Activated T-cell treated with anti-CD3 and anti-CD28 coated beads, Interleukin-2, amount 50 U/mL, for 4 hours (primary cell): ENCODE results near the gene IL17RD. TPM values are rescaled to one million over a fixed set of nuclear protein-coding genes. Genes with fewer than 3 reads are reported as not detected.

Source experiments
- ATAC-seq, 2 donors: fragments of 200-7000 bp; cut with Tn5 transposase; one replicate each; pipeline ENCODE4 v1.10.0; 2021
- DNase-seq: peaks from one replicate; pipeline ENCODE4 v3.0.0-alpha.2; 2020
- H3K27me3 Mint-ChIP-seq: one replicate; pipeline ENCODE4 v1.8.0; 2021; ENCODE audit warnings: low read depth, mixed read lengths
- H3K36me3 Mint-ChIP-seq: one replicate; pipeline ENCODE4 v1.8.0; 2022; ENCODE audit warnings: mixed read lengths; ENCODE audit not compliant: insufficient read depth
- H3K4me1 Mint-ChIP-seq: one replicate; pipeline ENCODE4 v1.8.0; 2021; ENCODE audit warnings: low read depth, mixed read lengths
- H3K4me3 Mint-ChIP-seq: one replicate; pipeline ENCODE4 v1.8.0; 2021; ENCODE audit warnings: mild to moderate bottlenecking, moderate library complexity, mixed read lengths
- H3K9me3 Mint-ChIP-seq: one replicate; pipeline ENCODE4 v1.8.0; 2021; ENCODE audit warnings: mixed read lengths
- total RNA-seq, 3 donors: library from RNA; stranded (reverse); gene quantifications; one replicate each; pipeline ENCODE4 v1.2.1, GENCODE V29; 2021

Gene IL17RD
- under 1 TPM in 2 of 3 donors, not detected in 1; 0.05 to 0.11 TPM for total RNA-seq

DNA sequence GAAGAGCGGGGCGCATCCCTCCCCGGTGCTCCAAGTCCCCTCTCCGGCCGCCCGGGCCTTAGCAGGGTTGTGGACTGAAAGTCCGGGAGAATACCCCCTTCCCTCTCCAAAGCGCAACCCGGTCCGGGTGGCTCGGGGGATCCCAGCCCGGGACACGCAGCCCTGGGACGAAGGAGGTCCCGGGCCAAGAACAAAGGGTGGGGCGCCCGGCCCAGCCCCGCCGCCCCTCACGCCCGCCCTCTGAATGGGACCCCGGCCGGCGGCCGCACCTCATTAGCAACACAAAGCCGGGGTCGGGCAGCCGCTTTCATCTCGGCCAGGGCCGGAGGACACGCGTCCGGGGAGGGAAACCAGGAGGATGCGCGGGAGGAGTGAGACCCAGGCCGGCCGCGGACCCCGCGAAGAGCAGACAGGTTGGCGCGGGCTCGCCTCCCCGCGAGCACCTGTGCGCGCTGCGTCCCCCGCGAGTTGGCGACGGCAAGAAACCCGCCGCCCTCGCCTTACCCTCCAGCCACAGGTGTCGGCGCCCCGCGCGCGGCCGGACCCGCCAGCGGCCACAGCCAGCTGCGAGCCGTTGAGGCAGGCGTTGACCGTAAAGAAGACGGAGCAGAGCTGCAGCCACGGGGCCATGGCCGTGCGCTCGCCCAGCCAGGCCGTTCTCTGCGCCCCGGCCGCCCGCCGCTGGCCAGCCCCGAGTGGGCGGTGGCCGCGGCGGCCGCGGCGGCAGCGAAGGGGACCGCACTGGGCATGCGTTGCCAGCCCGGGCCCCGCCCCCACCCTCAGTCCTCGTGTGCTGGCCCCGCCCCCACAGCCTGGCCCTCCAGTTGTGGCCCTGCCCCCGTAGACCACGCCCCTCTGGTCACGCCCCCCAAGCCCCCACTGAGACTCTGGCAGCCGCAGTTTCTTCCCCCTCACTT is at the start of gene IL17RD:
IL17RD (minus strand) TSS at position 697 of the 917 bp plus-strand sequence; CDS start at position 630, 67 bp downstream.
- Mint-ChIP-seq H3K36me3 (no peaks in the 10 kb centered on the region), H3K4me3 (peak within 1 kb of the TSS; percentile 84), H3K27me3 (peaks cover 63% of the 10 kb centered on the region), H3K4me1 (peaks cover 13% of the 10 kb centered on the region), H3K9me3 (no peaks in the 10 kb centered on the region)
- peak; percentile 65 to 81 for ATAC-seq
- DNase-seq: peak; percentile 29

DNA sequence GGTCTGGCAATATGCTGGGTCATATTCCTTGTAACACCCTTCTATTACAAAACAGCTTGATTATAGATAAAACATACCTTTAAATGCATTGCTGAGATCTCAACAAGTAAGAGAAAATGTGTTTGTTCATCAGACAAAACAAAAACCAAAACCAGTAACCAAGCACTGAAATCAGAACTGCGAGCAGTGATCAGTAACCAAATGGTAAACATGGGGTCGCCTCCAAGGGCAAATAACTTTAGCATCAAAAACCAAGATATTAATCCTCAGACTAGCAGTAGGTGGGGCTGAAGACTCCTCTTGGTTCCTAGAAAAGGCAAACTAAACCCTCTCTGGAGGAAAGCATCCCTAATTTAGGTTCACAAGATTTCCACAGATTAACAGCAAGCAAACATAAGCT is 41.3 kb upstream of the IL17RD start:
- ATAC-seq (no peak), DNase-seq (no peak)
- Mint-ChIP-seq H3K9me3 (no peaks in the 10 kb centered on the region), H3K4me1 (no peaks in the 10 kb centered on the region), H3K27me3 (no peaks in the 10 kb centered on the region), H3K4me3 (no peak overlapping the region), H3K36me3 (no peaks in the 10 kb centered on the region)

DNA sequence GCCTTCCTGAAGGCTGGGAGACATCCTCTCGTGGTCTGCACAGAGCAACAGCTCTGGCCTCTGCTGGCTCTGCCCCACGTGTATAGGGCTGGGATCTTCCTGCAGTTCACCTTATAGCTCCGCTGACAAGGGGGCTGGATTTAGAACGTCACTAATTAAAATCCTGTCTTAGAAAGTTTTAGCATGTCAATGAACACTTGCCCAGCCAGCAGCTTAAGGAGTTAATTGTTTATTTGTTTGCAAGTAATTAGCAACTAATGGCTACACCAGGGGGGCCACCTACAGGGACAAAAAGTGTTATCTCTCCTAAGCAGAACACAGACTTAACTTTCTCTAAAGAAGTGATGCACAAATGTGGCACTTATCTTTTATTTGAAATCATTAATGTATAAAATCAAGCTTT is 34.7 kb upstream of the IL17RD start, which contains the start of gene HESX1:
HESX1 (minus strand) TSS at position 84 of the 403 bp plus-strand sequence; CDS start at position 24, 60 bp downstream.
- Mint-ChIP-seq H3K27me3 (peaks cover 10% of the 10 kb centered on the region), H3K4me3 (no peak within 1 kb of the TSS), H3K9me3 (no peaks in the 10 kb centered on the region), H3K36me3 (no peaks in the 10 kb centered on the region), H3K4me1 (no peaks in the 10 kb centered on the region)
- DNase-seq (no peak), ATAC-seq (no peak)

- DNase-seq: no peak
- Mint-ChIP-seq H3K4me1 (no peaks in the 10 kb centered on the region), H3K9me3 (no peaks in the 10 kb centered on the region), H3K36me3 (no peaks in the 10 kb centered on the region), H3K27me3 (peaks cover 20% of the 10 kb centered on the region), H3K4me3 (no peak overlapping the region)
- ATAC-seq: no peak
Observed at GRCh38 chr3:57194641-57195040, 29.5 kb upstream of the IL17RD start.

GRCh38 chr3:57192028-57192427 is 26.9 kb upstream of the IL17RD start:
- DNase-seq (no peak), ATAC-seq (no peak)
- Mint-ChIP-seq H3K27me3 (peaks cover 15% of the 10 kb centered on the region), H3K4me1 (no peaks in the 10 kb centered on the region), H3K36me3 (no peaks in the 10 kb centered on the region), H3K4me3 (no peak overlapping the region), H3K9me3 (no peaks in the 10 kb centered on the region)

DNA sequence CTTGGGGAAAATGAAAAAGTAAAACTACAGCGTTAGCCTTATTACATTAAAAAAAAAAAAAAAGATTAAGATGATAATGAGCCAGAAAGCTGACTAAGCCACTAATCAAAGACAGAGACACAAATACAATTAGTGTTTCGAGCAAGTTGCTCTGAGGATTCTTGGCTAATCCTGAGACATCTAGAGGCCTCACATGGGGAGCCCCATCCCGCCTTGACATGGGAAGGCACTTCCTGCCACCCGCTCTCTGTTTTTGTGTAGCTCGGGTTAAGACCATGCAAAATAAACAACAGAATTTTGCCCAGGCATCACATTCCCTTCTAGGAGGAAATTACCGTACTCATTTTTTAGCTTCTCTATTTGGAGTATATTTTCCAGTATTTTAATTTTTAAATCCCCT is 19.4 kb upstream of the IL17RD start:
- H3K27me3 Mint-ChIP-seq: peaks cover 6% of the 10 kb centered on the region
- no peak overlapping the region for H3K4me3 Mint-ChIP-seq
- no peaks in the 10 kb centered on the region for H3K36me3 Mint-ChIP-seq
- no peak for DNase-seq
- no peak for ATAC-seq
- H3K9me3 Mint-ChIP-seq: no peaks in the 10 kb centered on the region
- H3K4me1 Mint-ChIP-seq: no peaks in the 10 kb centered on the region

GRCh38 chr3:57179580-57180410 is 14.6 kb upstream of the IL17RD start:
- ATAC-seq: no peak
- DNase-seq: no peak
- no peak overlapping the region for H3K4me3 Mint-ChIP-seq
- no peaks in the 10 kb centered on the region for H3K36me3 Mint-ChIP-seq
- no peaks in the 10 kb centered on the region for H3K4me1 Mint-ChIP-seq
- peaks cover 7% of the 10 kb centered on the region for H3K27me3 Mint-ChIP-seq
- H3K9me3 Mint-ChIP-seq: no peaks in the 10 kb centered on the region

- DNase-seq (no peak), ATAC-seq (no peak)
- Mint-ChIP-seq H3K4me3 (no peak overlapping the region), H3K4me1 (no peaks in the 10 kb centered on the region), H3K9me3 (no peaks in the 10 kb centered on the region), H3K27me3 (peaks cover 14% of the 10 kb centered on the region), H3K36me3 (no peaks in the 10 kb centered on the region)
Observed at GRCh38 chr3:57176045-57176444, 10.9 kb upstream of the IL17RD start.

GRCh38 chr3:57173687-57174086 is 8.5 kb upstream of the IL17RD start:
- no peaks in the 10 kb centered on the region for H3K9me3 Mint-ChIP-seq
- ATAC-seq (no peak), DNase-seq (no peak)
- H3K36me3 Mint-ChIP-seq: no peaks in the 10 kb centered on the region
- peaks cover 5% of the 10 kb centered on the region for H3K4me1 Mint-ChIP-seq
- peaks cover 28% of the 10 kb centered on the region for H3K27me3 Mint-ChIP-seq
- no peak overlapping the region for H3K4me3 Mint-ChIP-seq

- no peaks in the 10 kb centered on the region for H3K9me3 Mint-ChIP-seq
- ATAC-seq: no peak
- H3K4me3 Mint-ChIP-seq: no peak overlapping the region
- H3K27me3 Mint-ChIP-seq: peaks cover 50% of the 10 kb centered on the region
- DNase-seq: no peak
- peaks cover 5% of the 10 kb centered on the region for H3K4me1 Mint-ChIP-seq
- no peaks in the 10 kb centered on the region for H3K36me3 Mint-ChIP-seq
Observed at GRCh38 chr3:57170946-57171345, 5.8 kb upstream of the IL17RD start.

GRCh38 chr3:57169872-57170623 is 4.9 kb upstream of the IL17RD start:
- Mint-ChIP-seq H3K36me3 (no peaks in the 10 kb centered on the region), H3K27me3 (peaks cover 54% of the 10 kb centered on the region), H3K4me3 (peak overlapping the region; percentile 50), H3K4me1 (peaks cover 9% of the 10 kb centered on the region), H3K9me3 (no peaks in the 10 kb centered on the region)
- DNase-seq: peak; percentile 57
- peak; percentile 74 to 84 for ATAC-seq

GRCh38 chr3:57169108-57169507 is 4.0 kb upstream of the IL17RD start:
- Mint-ChIP-seq H3K36me3 (no peaks in the 10 kb centered on the region), H3K4me1 (peaks cover 13% of the 10 kb centered on the region), H3K27me3 (peaks cover 58% of the 10 kb centered on the region), H3K9me3 (no peaks in the 10 kb centered on the region), H3K4me3 (peak overlapping the region; percentile 24)
- no peak for ATAC-seq
- no peak for DNase-seq

GRCh38 chr3:57168151-57168550 is 3.0 kb upstream of the IL17RD start:
- peaks cover 60% of the 10 kb centered on the region for H3K27me3 Mint-ChIP-seq
- DNase-seq: no peak
- ATAC-seq: no peak
- no peaks in the 10 kb centered on the region for H3K36me3 Mint-ChIP-seq
- H3K9me3 Mint-ChIP-seq: no peaks in the 10 kb centered on the region
- H3K4me3 Mint-ChIP-seq: no peak overlapping the region
- H3K4me1 Mint-ChIP-seq: peaks cover 16% of the 10 kb centered on the region

DNA sequence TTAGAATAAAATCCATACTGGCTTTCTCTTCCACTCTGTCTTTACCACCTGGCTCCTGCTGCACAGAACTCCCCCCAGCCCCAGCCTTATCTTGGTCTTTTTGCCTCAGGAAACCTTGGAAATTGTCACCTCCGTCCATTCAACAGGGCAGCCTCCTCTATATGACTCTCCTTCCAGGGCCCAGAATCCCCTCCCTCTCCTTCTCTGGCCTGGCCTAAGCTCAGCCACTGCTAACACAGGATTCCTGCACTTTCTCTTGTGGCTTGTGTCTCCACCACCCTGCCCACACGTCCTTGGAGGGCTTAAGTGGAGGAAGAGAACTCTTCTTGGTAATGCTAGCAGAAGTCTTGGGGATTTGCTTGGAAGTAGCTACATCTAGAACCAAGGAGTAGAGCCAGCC is 1.5 kb upstream of the IL17RD start:
- H3K27me3 Mint-ChIP-seq: peaks cover 70% of the 10 kb centered on the region
- H3K4me1 Mint-ChIP-seq: peaks cover 16% of the 10 kb centered on the region
- H3K4me3 Mint-ChIP-seq: peak overlapping the region; percentile 7
- no peak for DNase-seq
- H3K36me3 Mint-ChIP-seq: no peaks in the 10 kb centered on the region
- no peak for ATAC-seq
- H3K9me3 Mint-ChIP-seq: no peaks in the 10 kb centered on the region
